Loucy (cell line): Measurements from ENCODE around the gene AMPH.

ENCODE experiments used
- H2AFZ ChIP-seq: fragments of 200-600 bp; sonication (generic); 2 replicates; pipeline ENCODE4 v1.6.0; 2016; ENCODE audit warnings: antibody characterized with exemption, mild to moderate bottlenecking, low read length, moderate library complexity
- H3F3A ChIP-seq: fragments of 200-600 bp; 2 replicates; pipeline ENCODE4 v1.6.0; 2016; ENCODE audit warnings: antibody characterized with exemption, low read depth, mild to moderate bottlenecking
- H3K27me3 ChIP-seq: fragments of 200-600 bp; sonication (generic); 2 replicates; pipeline ENCODE4 v1.6.1; 2014; ENCODE audit warnings: low read length, mild to moderate bottlenecking; ENCODE audit not compliant: insufficient read depth, poor library complexity, severe bottlenecking
- H3K36me3 ChIP-seq: fragments of 200-600 bp; sonication (generic); 2 replicates; pipeline ENCODE4 v1.6.1; 2016; ENCODE audit warnings: low read length; ENCODE audit not compliant: insufficient read depth
- H3K4me1 ChIP-seq: fragments of 200-600 bp; sonication (generic); 2 replicates; pipeline ENCODE4 v1.5.1; 2014; ENCODE audit warnings: low read length, mild to moderate bottlenecking; ENCODE audit not compliant: insufficient read depth, poor library complexity, severe bottlenecking
- H3K4me2 ChIP-seq: fragments of 200-600 bp; sonication (generic); 2 replicates; pipeline ENCODE4 v1.6.0; 2014; ENCODE audit warnings: antibody characterized with exemption, low read length, low read depth, mild to moderate bottlenecking; ENCODE audit not compliant: poor library complexity, severe bottlenecking
- H3K4me3 ChIP-seq: fragments of 200-600 bp; sonication (generic); 2 replicates; pipeline ENCODE4 v1.5.1; 2014; ENCODE audit warnings: low read length, mild to moderate bottlenecking, mixed read lengths; ENCODE audit not compliant: poor library complexity, severe bottlenecking
- H3K79me2 ChIP-seq: fragments of 200-600 bp; sonication (generic); 2 replicates; pipeline ENCODE4 v1.6.1; 2014; ENCODE audit warnings: low read length; ENCODE audit not compliant: insufficient read depth
- H3K9ac ChIP-seq: fragments of 200-600 bp; sonication (generic); 2 replicates; pipeline ENCODE4 v1.6.0; 2014; ENCODE audit warnings: mild to moderate bottlenecking, low read depth, low read length, moderate library complexity; ENCODE audit not compliant: poor library complexity, severe bottlenecking
- H3K9me2 ChIP-seq: fragments of 200-600 bp; sonication (generic); replicated peaks from 2 replicates; pipeline ENCODE4 v1.6.1; 2016; ENCODE audit warnings: low read depth, low read length, mixed read lengths
- H3K9me3 ChIP-seq: fragments of 200-600 bp; sonication (generic); 2 replicates; pipeline ENCODE4 v1.6.1; 2014; ENCODE audit warnings: mild to moderate bottlenecking, antibody characterized with exemption, low read length, low read depth; ENCODE audit not compliant: insufficient read depth
- H4K20me1 ChIP-seq: fragments of 200-600 bp; sonication (generic); 2 replicates; pipeline ENCODE4 v1.6.0; 2014; ENCODE audit warnings: antibody characterized with exemption, low read length, mild to moderate bottlenecking; ENCODE audit not compliant: insufficient read depth, poor library complexity, severe bottlenecking
- CTCF ChIP-seq: fragments of 200-600 bp; sonication (generic); conservative IDR thresholded peaks from 2 replicates; pipeline ENCODE4 v1.5.1; 2014; ENCODE audit warnings: mild to moderate bottlenecking, antibody characterized with exemption, low read length
- EZH2phosphoT487 ChIP-seq: fragments of 200-600 bp; IDR thresholded peaks from 2 replicates; pipeline ENCODE4 v1.6.1; 2018; ENCODE audit warnings: antibody characterized with exemption, mild to moderate bottlenecking, moderate library complexity, borderline replicate concordance

The AMPH gene

GRCh38 chr7:38372290-38372689 lies 258.9 kb downstream of the AMPH start:
- Histone ChIP-seq H3K36me3 (no peaks in the 10 kb centered on the region), H3K4me1 (peaks cover 26% of the 10 kb centered on the region), H3K4me3 (no peak overlapping the region), H3K9me2 (no peaks in the 10 kb centered on the region), H3K9ac (no peak overlapping the region), H3K4me2 (no peak overlapping the region), H4K20me1 (no peaks in the 10 kb centered on the region), H3K27me3 (no peaks in the 10 kb centered on the region), H3K9me3 (no peaks in the 10 kb centered on the region), H3F3A (peaks cover 4% of the 10 kb centered on the region), H2AFZ (no peak overlapping the region), H3K79me2 (no peaks in the 10 kb centered on the region)
- no peak for TF ChIP-seq CTCF
- TF ChIP-seq EZH2phosphoT487 = no peak

- Histone ChIP-seq H3K79me2 (no peaks in the 10 kb centered on the region), H3K9me3 (no peaks in the 10 kb centered on the region), H3K4me2 (peak overlapping the region; percentile 61), H3K27me3 (no peaks in the 10 kb centered on the region), H3K4me1 (peaks cover 34% of the 10 kb centered on the region), H3F3A (peaks cover 4% of the 10 kb centered on the region), H4K20me1 (no peaks in the 10 kb centered on the region), H3K9me2 (no peaks in the 10 kb centered on the region), H2AFZ (peak overlapping the region; percentile 94), H3K9ac (peak overlapping the region; percentile 60), H3K36me3 (no peaks in the 10 kb centered on the region), H3K4me3 (peak overlapping the region; percentile 34)
- TF ChIP-seq EZH2phosphoT487 (no peak), CTCF (peak; percentile 87)
Measured at GRCh38 chr7:38369816-38370493, 261.2 kb downstream of the AMPH start.

GRCh38 chr7:38368191-38368605 lies 263.0 kb downstream of the AMPH start:
- TF ChIP-seq CTCF (peak; percentile 90), EZH2phosphoT487 (no peak)
- Histone ChIP-seq H3F3A (peaks cover 4% of the 10 kb centered on the region), H3K9ac (no peak overlapping the region), H3K9me3 (no peaks in the 10 kb centered on the region), H3K4me1 (peaks cover 34% of the 10 kb centered on the region), H2AFZ (peak overlapping the region; percentile 37; the same call in 1 of the 2 replicates), H3K4me2 (peak overlapping the region; percentile 68), H4K20me1 (no peaks in the 10 kb centered on the region), H3K36me3 (no peaks in the 10 kb centered on the region), H3K79me2 (no peaks in the 10 kb centered on the region), H3K9me2 (no peaks in the 10 kb centered on the region), H3K4me3 (peak overlapping the region; percentile 39), H3K27me3 (no peaks in the 10 kb centered on the region)
